ENCODE measurements around the gene PCBP3.
"Not testable (repeated sequence)": the region's sequence is repeated elsewhere in the genome, so short reads cannot be mapped to it uniquely, and the experiment has no call there.

Gene PCBP3

DNA sequence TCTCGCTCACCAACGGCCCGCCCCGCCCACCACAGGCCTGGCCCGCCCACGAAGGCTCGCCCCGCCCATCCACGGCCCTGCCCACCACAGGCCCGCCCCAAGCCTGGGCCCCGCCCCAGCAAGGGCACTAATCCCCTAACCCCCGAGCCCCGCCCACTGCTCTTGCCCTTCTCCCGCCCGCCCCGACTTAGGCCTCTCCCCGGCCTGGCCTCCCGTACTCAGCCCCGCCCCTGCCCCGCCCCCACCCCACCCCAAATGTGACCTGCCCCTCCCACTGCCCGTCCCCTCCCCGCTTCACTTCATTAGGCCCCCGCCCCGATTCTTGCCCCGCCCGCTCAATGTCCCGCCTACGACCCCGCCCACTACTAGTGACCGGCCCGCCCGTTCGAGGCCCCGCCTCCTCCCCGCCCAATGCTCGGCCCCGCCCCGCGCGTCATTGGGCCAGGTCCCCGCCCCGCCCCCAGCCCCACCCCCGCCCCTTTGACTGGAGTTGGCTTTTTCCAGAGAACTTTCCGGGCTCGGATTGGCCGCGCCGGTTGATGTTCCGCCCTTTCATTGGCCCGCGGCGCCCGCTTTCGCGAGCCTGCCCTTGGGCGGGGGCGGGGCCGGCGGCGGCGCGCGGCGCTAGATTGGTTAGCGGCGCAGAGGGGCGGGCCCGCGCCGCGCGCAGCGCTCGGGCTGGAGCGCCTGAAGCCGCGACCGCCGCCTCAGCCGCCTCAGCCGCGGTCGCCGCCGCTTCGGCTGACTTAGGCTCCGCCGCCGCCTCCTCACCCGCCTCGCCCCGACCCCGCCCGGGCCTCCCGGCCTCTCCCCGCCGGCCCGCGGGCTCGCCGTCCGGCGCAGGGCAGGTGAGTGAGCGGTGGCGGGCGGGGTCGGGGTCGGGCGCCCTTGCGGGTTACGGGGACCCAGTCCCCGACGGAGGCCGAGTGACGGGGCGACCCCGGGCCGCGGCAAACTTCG is at the start of gene PCBP3:
TSS of gene PCBP3 (plus strand) at position 705 of the 960 bp plus-strand sequence. CDS start 206,361 bp downstream, outside the sequence.
- peak; percentile 91 for DNase-seq (ENCODE audit: low read depth)

DNA sequence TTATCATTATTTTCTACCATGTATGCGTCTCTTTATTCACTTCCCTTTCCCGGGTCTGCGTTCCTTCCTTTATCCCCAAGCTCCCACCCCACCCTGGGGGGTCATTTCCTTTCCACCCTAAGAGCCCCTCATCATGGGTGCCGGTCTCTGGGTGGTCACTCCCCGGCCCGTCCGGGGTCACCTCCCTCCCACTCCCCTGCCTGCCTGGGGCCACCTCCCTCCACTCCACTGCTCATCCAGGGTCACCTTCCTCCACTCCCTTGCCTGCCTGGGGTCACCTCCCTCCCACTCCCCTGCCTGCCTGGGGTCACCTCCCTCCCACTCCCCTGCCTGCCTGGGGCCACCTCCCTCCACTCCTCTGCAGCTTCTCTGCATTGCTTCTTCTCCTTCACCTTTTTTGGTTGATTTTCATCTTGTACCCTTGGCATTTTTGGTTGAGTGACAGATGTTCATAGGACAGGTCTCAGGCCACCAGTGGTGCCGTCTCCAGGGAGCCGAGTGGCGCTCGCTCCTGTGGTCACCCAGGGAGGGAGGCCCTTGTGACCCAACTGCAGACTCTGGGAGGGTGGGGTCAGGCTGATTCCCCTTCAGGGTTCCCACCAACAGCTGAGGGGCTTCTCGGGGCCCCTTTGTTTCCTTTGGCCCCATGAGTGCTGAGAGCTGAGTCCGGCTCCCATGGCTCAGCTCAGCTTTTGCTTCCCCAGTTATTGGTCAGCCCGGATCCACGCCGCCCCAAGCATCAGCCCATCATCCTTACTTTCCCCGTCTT is 48.6 kb upstream of the PCBP3 start:
- no peak for DNase-seq (ENCODE audit: low read depth)

DNA sequence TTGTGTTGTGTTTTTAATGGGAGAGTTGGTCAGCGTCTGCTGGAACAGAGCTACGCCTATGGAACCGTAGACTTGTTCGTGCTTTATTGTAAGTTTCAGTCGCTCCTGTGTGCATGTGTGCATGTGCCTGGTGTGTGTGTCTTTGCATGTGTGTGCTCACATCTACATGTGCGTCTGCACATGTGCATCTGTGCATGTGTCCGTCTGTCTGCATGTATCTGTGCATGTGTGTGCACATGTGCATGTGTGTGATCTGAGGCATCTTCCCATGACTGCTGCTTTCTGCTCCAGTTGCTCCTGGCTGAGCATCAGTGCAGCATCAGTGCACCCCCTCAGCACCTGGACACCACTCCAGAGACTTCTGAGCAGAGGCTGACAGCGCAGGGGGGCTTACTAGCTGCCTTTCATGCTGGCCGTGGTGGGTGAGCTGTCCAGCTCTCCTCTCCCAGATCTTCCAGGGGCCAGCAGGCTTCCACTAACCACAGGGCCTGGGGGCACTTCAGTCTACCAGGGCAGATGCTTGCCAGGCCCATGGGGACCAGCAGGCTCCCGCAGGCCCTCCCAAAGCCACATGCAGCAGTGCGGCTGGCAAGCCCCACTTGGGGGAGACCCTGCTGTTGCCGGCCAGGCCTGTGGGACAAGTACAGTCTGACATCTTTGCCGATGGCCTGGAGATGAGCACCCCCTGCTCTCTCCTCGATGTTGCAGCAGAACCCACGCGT is 47.8 kb upstream of the PCBP3 start:
- DNase-seq (ENCODE audit: low read depth) = no peak

DNA sequence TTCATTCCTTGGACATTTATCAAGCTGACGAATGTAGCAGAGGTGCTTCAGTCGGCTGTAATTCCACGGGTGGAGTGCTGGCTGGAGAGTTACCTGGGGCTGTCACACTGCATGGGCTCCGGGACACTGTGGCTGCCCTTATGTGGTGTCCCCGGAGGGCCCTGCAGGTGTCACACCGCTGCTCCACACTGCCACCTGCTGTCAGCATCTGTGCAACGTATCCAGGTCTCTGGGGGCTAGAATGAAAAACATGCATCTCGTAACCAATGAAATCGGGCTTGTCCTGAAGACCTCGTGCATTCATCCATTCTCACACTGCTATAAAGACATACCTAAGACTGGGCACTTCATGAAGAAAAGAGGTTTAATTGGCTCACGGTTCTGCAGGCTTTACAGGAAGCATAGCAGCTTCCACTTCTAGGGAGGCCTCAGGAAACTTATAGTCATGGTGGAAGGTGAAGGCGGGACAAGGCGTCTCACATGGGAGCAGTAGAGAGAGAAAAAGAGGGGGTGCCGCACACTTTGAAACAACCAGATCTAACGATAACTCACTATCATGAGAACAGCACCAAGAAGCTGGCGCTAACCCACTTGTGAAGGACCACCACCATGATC is 46.7 kb upstream of the PCBP3 start:
- DNase-seq (ENCODE audit: low read depth) = peak; percentile 60

DNA sequence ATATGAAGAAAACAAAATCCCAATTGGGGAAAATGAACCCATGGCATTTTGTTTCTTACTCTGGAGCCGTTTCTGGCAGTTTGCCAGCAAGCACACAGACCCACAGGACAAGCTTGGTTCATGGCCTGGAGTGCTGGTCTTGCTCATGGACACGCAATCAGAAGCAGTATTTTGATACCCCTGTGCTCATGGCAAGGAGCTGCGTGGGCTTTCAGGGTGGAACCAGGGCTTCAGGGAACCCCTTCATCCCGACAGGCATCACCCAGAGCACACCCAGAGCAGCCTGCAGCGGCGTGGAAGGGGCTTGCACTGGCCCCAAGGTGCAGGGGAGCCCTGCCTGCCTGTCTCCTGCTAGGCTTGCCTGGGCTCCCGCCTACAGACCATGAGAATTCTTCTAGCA is 45.4 kb upstream of the PCBP3 start:
- no peak for DNase-seq (ENCODE audit: low read depth)

DNA sequence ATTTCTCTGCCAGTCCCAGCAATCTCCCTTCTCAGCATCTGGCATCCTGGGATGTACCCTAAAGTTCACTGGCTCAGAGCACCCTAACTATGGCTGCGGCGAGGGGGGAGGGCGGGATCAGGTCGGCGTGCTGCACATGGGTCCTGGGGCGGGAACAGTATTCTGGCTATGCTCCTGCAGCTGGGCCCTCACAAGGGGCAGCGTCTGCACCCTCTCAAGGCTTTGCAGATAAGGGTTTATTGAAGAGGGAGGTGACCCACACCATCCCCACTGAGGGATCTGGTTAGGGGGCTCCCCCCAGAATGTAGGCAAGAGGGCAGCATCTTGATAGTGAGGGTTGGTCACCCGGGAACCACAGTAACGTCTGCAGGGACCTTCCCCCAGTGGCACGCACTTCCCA is 44.9 kb upstream of the PCBP3 start:
- DNase-seq (ENCODE audit: low read depth) = no peak

DNA sequence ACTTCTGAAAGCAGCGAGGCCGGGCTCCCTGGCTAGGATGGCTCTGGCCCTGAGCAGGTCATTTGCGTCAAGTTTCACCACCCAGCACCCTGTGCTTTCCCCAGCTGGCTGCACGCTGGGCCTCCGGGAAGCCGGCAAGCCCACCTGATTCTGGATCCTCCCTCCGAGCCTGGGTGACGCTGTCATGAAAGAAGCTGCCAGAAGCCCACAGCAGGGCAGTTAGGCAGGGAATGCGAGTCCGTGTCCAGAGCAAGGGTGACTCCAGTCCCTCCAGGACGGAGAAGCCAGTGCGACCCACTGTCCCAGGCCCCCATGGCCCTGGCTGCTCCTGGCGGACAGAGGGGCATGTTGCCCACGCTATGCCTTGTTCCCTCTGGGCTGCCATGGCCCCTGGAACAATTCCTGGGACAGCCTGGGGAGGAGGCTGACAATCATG is 44.4 kb upstream of the PCBP3 start:
- DNase-seq (ENCODE audit: low read depth) = no peak

DNA sequence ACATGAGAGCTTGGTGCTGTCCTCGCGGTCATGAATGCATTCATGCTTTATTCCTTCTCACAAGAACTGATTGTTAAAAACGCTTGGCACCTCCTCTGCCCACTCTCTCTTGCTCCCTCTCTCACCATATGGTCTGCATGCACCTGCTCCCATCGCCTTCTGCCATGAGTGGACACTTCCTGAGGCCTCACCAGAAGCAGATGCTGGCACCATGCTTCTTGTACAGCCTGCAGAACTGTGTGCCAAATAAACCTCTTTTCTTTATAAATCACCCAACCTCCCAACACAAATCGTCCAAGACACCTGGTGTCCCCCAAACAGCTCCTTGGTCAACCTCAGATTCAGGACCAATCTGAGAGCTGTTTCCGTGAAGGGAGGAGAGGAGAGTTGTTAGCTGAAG is 43.3 kb upstream of the PCBP3 start:
- no peak for DNase-seq (ENCODE audit: low read depth)

DNA sequence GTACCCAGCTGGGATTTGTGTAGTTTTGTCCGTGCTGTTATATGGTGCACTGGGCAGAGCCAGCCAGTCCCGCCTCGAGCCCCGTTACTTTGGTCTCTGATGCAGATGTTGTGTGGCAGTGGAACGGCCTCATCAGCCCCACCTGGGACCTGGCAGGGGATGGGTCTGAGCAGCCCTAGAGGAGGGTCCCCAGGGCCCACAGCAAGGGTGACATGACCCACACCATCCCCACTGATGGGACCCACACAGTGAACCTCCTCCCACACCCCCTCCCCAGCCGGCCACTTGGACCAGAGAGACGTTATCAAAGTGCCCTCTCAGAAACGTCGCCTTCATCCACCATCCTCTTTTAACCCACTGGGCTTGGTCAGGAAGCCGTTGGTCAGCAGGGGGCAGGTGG is 42.0 kb upstream of the PCBP3 start:
- DNase-seq (ENCODE audit: low read depth) = no peak

DNA sequence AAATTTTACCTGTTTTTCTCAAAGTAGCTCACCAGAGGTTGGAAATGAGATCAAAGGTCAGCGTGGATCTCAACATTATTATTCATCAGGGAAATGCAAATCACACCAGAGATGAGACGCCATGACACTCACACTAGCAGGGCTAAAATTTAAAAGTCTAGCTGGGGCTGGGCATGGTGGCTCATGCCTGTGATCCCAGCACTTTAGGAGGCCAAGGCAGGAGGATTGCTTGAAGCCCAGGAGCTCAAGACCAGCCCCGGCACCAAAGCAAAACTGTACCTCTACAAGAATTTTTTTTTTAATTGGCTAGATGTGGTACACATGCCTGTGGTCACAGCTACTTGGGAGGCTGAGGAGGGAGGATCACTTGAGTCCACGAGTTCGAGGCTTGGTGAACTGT is 41.4 kb upstream of the PCBP3 start:
- DNase-seq (ENCODE audit: low read depth) = no peak

DNA sequence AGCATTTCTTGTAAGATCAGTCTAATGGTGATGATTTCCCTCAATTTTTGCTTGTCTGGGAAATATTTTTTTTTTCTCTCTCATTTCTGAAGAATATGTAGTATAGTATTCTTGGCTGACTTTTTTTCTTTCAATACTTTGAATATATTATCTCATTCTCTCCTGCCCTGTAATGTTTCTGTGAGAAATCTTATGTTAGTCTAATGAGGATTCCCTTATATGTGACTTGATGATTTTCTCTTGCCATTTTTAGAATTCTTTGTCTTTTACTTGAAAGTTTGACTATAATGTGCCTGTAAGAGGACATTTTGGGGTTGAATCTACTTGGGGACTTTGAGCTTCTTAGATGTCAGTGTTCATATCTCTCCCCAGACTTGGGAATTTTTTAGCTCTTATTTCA is 40.0 kb upstream of the PCBP3 start:
- no peak for DNase-seq (ENCODE audit: low read depth)

DNA sequence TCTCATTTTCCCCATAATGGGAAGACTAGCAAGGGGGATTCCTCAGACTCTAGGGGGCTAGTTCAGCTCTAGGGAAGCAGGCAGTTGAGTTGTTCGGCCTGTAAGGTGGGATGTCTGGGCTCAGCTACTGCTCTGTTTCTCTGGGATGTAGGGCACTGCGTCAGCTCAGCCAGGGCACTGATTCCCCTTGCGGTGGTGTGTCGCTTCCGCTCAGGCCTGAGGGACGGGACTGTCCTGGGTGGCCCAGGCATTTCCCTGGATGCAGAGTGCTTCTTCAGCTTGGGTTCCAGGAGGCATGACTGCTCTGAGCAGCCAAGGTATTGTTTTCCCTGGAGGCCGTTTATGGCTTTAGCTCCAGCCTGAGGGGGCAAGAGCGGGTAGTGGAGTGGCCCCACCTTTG is 38.8 kb upstream of the PCBP3 start:
- DNase-seq (ENCODE audit: low read depth) = not testable (repeated sequence)

DNA sequence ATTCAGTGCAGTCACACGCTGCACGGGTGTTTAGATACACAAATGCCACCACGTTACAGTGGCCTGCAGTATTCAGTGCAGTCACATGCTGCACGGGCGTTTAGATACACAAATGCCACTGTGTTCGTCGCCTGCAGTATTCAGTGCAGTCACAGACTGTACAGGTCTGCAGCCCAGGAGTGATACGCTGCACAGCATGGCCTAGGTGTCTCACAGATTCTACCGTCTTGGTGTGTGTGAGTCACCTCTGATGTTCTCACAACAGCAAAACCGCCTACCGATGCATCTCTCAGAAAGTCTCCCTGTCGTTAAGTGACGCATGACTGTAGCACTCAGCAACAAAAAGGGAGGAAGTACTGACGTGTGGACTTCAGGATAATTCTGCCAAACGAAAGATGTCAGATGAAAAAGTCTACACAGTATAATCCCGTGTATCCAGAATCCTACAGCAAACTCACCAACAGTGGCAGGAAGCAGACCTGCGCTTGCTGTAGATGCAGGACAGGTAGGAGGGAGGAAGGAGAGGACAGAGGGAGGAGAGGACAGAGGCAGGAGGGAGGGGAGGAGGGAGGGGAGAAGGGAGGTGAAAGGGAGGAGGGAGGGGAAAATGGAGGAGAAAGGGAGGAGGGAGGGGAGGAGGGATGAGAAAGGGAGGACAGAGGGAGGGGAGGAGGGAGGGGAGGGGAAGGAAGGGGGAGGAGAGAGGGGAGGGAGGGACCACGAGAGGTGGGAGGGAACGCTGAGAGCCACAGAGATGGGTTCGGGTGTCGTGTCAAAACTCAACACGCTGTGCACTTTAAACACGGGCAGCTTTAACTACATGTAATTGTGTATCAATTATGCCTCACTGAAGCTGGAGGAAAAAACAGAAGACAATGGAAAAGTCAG is 36.3 kb upstream of the PCBP3 start:
- DNase-seq (ENCODE audit: low read depth) = peak; percentile 23

DNA sequence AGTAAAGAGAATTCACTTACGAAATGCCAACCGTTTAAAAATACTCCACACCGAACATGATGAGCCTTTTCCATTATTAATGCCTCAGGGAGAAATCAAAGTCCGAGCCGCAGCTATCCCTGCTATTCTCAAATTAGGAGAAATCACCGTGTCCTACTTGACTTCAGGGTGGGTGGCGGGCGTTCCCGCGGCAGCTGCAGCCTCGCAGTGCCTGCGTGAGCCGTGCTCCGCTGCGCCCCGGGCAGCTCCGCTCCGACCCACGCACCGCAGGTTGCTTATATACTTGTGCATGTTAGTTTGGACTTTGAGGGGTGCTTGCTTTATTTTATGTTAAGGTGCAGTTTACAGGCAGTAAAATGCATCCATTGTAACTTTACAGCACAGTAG is 35.6 kb upstream of the PCBP3 start:
- no peak for DNase-seq (ENCODE audit: low read depth)

DNA sequence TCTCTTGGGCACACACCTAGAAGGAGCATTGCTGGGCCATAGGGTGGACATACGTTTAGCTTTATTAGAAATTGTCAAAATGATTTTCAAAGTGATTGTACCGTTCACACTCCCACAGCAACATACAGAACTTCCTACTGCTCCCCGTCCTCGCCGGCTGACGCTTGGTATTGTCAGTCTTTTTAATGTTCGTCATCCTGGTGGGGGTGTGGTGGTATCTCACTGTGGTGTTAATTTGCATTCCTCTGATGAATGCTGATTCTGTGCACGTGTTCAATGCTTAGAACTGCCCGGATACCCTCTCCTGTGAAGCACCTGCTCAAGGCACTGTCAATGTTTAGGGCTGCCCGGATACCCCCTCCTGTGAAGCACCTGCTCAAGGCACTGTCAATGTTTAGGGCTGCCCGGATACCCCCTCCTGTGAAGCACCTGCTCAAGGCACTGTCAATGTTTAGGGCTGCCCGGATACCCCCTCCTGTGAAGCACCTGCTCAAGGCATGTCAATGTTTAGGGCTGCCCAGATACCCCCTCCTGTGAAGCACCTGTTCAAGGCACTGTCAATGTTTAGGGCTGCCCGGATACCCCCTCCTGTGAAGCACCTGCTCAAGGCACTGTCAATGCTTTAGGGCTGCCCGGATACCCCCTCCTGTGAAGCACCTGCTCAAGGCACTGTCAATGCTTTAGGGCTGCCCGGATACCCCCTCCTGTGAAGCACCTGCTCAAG is 34.6 kb upstream of the PCBP3 start:
- DNase-seq (ENCODE audit: low read depth) = not testable (repeated sequence)

DNA sequence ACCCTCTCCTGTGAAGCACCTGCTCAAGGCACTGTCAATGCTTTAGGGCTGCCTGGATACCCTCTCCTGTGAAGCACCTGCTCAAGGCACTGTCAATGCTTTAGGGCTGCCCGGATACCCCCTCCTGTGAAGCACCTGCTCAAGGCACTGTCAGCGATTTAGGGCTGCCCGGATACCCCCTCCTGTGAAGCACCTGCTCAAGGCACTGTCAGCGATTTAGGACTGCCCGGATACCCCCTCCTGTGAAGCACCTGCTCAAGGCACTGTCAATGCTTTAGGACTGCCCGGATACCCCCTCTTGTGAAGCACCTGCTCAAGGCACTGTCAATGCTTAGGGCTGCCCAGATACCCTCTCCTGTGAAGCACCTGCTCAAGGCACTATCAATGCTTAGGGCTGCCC is 33.9 kb upstream of the PCBP3 start:
- not testable (repeated sequence) for DNase-seq (ENCODE audit: low read depth)

DNA sequence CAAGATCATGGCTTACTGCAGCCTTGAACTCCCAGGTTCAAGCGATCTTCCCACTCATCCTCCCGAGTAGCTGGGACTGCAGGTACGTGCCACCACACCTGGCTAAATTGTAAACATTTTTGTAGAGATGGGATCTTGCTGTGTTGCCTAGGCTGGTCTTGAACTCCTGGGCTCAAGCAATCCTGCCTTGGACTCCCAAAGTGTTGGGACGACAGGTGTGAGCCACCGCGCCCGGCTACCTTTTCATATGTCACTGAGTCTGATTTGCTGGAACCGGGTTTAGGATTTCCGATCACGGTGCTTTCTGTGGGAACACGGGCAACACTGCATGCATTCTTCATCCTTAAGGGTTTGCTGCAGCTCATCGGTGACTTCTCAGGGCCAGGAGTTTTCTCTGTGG is 32.2 kb upstream of the PCBP3 start:
- DNase-seq (ENCODE audit: low read depth) = no peak

DNA sequence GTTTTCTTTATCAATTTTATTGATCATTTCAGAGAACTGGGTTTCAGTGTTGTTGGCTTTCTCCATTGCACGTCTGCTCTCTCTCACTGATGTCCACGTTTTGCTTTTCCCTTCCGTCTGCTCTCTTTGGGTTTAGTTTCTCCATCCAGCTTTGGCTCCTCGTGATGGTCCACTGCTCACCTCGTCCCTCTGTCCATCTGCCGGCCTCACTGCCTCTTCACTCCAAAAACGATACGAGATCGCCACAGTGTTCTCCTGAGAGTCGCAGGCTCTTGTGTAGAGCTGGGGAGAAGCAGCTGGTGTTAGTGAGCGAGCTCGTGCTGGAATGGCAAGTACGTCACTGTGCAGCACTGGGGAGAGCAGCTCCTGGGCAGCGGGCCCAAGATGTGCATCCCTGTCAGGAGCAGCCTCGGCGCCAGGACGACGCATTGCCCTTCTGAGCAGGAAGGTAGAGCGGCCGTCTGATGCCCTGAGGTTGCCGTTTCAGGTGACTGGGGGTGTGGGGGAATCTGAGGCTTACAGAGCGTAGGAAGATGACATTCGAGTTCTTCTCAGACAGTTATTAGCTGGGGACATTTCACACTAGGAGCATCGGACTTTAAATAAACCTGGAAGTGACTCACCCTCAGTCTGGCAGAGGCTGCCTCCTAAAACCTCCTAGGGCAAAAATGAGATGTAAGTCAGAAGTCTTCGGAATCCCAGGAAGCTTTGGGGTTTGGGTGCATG is 31.4 kb upstream of the PCBP3 start:
- peak; percentile 80 for DNase-seq (ENCODE audit: low read depth)

DNA sequence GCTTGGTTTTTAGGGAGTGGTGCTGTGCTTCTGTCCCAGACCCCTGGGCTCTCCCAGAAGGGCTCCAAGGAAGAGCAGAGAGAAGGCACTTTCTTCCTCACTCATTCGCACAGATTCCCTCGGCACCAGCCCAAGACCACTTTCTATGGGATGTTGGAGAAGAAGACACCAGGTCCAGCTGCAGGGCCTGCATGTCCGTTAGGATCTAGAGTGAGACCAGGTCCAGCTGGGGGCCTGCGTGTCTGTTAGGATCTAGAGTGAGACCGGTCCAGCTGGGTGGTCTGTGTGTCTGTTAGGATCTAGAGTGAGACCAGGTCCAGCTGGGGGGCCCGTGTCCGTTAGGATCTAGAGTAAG is 30.9 kb upstream of the PCBP3 start:
- not testable (repeated sequence) for DNase-seq (ENCODE audit: low read depth)

DNA sequence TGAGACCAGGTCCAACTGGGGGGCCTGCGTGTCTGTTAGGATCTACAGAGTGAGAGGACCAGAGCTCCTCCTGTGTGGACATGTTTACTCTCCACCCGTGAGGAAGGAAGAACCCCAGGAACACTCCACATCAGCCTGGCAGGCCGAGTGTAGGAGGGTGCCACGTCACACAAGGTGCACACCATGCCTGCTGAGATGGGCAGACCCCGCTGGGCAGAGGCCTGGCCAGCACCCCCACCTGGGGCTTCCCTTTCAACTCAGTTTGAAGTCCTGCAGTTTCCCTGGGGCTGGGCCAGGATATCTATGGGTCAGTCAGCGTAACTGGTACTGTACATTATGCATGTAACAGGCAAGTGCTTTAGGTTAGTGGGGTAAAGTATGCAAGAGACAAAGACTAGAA is 30.1 kb upstream of the PCBP3 start:
- no peak for DNase-seq (ENCODE audit: low read depth)
